ENCODE measurements around the gene CDC42BPG.

The CDC42BPG gene

GRCh38 chr11:64810891-64811272, 33.6 kb downstream of the CDC42BPG start:
- Histone ChIP-seq H3K4me3 (ENCODE audit: low read depth, low read length) (peak overlapping the region; percentile 92), H2AFZ (ENCODE audit: low read length, unreplicated experiment) (no peak overlapping the region), H3K27ac (ENCODE audit: low read depth, low read length) (no peak overlapping the region), H3K27me3 (ENCODE audit: insufficient read depth, low read length) (no peaks in the 10 kb centered on the region), H3K79me2 (ENCODE audit: control insufficient read depth, insufficient read depth, low read length, unreplicated experiment) (peaks cover 5% of the 10 kb centered on the region), H3K36me3 (ENCODE audit: insufficient read depth, low read length) (no peaks in the 10 kb centered on the region), H3K4me1 (ENCODE audit: control insufficient read depth, insufficient read depth, low read length, unreplicated experiment) (peaks cover 7% of the 10 kb centered on the region)

- Histone ChIP-seq H3K27ac (ENCODE audit: low read depth, low read length) (no peak within 1 kb of the TSS), H3K36me3 (ENCODE audit: insufficient read depth, low read length) (no peaks in the 10 kb centered on the region), H3K4me1 (ENCODE audit: control insufficient read depth, insufficient read depth, low read length, unreplicated experiment) (peaks cover 7% of the 10 kb centered on the region), H2AFZ (ENCODE audit: low read length, unreplicated experiment) (peak within 1 kb of the TSS; percentile 95), H3K79me2 (ENCODE audit: control insufficient read depth, insufficient read depth, low read length, unreplicated experiment) (peaks cover 5% of the 10 kb centered on the region), H3K4me3 (ENCODE audit: low read depth, low read length) (peak within 1 kb of the TSS; percentile 92), H3K27me3 (ENCODE audit: insufficient read depth, low read length) (no peaks in the 10 kb centered on the region)
These were observed 34.1 kb downstream of the CDC42BPG start, which contains the start of gene MEN1 for GRCh38 chr11:64810271-64810890. MEN1 (minus strand) TSS chr11:64810551; CDS start chr11:64810109, 442 bp downstream.

DNA sequence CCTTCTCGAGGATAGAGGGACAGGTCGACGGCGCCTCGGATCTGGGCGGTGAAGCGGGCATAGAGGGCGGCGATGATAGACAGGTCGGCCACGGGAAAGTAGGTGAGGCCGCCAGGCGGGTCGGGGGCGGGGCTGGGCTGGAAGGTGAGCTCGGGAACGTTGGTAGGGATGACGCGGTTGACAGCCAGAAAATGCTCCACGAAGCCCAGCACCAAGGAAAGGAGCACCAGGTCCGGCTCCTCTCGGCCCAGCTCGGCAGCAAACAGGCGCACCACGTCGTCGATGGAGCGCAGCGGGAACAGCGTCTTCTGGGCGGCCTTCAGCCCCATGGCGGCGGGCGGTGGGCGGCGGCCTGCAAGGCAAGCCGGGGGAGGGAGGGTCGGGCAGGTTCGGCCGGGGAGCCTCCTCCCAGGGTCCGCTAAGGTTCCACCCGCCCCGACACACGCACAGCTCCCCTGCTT, 34.6 kb downstream of the CDC42BPG start:
- H3K4me1 ChIP-seq (ENCODE audit: control insufficient read depth, insufficient read depth, low read length, unreplicated experiment) = peaks cover 7% of the 10 kb centered on the region
- H3K79me2 ChIP-seq (ENCODE audit: control insufficient read depth, insufficient read depth, low read length, unreplicated experiment) = peaks cover 5% of the 10 kb centered on the region
- H3K27me3 ChIP-seq (ENCODE audit: insufficient read depth, low read length) = no peaks in the 10 kb centered on the region
- H3K36me3 ChIP-seq (ENCODE audit: insufficient read depth, low read length) = no peaks in the 10 kb centered on the region
- no peak overlapping the region for H3K27ac ChIP-seq (ENCODE audit: low read depth, low read length)
- H3K4me3 ChIP-seq (ENCODE audit: low read depth, low read length) = peak overlapping the region; percentile 92
- H2AFZ ChIP-seq (ENCODE audit: low read length, unreplicated experiment) = peak overlapping the region; percentile 95

DNA sequence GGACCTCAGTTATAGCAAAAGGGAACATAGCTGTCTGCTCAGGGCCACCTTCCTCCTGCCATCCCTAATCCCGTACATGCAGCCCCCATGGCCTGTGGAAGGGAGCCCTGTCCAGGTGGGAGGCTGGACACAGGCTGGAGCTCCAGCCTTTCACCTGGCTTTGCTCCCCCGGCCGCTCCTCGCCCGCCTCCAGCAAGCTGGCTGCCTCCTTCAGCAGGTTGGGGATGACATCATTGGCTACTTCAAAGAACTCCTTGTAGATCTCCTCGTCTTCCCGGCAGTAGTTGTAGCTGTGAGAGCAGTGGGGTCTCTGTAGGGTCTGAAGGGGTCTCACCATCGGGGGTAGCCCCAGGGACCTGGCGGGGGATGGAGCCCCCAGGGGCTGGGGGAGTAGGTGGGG, 39.0 kb downstream of the CDC42BPG start:
- H2AFZ ChIP-seq (ENCODE audit: low read length, unreplicated experiment) = no peak overlapping the region
- no peaks in the 10 kb centered on the region for H3K36me3 ChIP-seq (ENCODE audit: insufficient read depth, low read length)
- no peak overlapping the region for H3K4me3 ChIP-seq (ENCODE audit: low read depth, low read length)
- no peaks in the 10 kb centered on the region for H3K27me3 ChIP-seq (ENCODE audit: insufficient read depth, low read length)
- peaks cover 22% of the 10 kb centered on the region for H3K4me1 ChIP-seq (ENCODE audit: control insufficient read depth, insufficient read depth, low read length, unreplicated experiment)
- no peak overlapping the region for H3K27ac ChIP-seq (ENCODE audit: low read depth, low read length)
- H3K79me2 ChIP-seq (ENCODE audit: control insufficient read depth, insufficient read depth, low read length, unreplicated experiment) = peaks cover 5% of the 10 kb centered on the region

DNA sequence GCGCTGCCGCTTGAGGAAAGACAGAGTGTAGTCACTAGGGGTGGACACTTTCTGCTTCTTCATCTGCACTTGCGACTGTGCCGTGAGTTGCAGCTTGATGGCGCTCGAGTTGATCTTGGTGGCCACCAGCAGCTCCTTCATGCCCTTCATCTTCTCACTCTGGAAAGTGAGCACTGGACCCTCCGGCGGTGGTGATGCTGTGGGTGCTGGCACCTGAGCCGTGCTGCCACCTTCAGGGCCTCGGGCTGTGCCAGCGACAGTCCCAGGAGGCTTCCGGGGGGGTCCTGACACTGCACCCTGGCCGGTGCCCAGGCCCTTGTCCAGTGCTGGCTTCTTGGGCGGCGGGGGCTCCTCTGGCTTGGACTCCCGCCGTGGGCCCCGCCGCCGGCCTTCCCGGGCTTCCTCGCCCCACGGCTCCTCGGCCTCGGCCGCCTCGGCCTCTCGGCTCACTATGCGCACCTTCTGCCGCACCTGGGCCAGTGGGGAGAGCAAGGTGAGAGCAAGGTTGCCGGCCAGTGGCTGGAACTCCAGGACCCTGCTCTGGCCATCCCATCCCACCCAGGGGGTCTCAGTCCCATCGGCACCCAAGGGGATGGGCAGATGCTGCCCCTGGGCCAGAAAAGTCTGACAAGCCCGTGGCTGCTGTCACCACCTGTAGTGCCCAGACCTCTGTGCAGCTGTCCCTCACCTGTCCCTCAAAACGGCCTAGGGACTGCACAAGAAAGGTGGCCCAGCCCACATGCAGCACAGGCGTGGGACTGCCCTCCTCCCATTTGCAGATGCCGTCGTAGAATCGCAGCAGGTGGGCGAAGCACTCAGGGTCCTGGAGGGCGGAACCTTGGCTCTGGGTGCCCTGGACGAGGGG, 39.9 kb downstream of the CDC42BPG start:
- H3K36me3 ChIP-seq (ENCODE audit: insufficient read depth, low read length) = no peaks in the 10 kb centered on the region
- no peaks in the 10 kb centered on the region for H3K27me3 ChIP-seq (ENCODE audit: insufficient read depth, low read length)
- H3K4me1 ChIP-seq (ENCODE audit: control insufficient read depth, insufficient read depth, low read length, unreplicated experiment) = peaks cover 28% of the 10 kb centered on the region
- H3K4me3 ChIP-seq (ENCODE audit: low read depth, low read length) = peak overlapping the region; percentile 84
- no peak overlapping the region for H3K27ac ChIP-seq (ENCODE audit: low read depth, low read length)
- no peak overlapping the region for H2AFZ ChIP-seq (ENCODE audit: low read length, unreplicated experiment)
- peaks cover 3% of the 10 kb centered on the region for H3K79me2 ChIP-seq (ENCODE audit: control insufficient read depth, insufficient read depth, low read length, unreplicated experiment)

GRCh38 chr11:64803846-64804345, 40.6 kb downstream of the CDC42BPG start:
- Histone ChIP-seq H3K4me1 (ENCODE audit: control insufficient read depth, insufficient read depth, low read length, unreplicated experiment) (peaks cover 24% of the 10 kb centered on the region), H3K27ac (ENCODE audit: low read depth, low read length) (peak overlapping the region; percentile 83), H2AFZ (ENCODE audit: low read length, unreplicated experiment) (no peak overlapping the region), H3K79me2 (ENCODE audit: control insufficient read depth, insufficient read depth, low read length, unreplicated experiment) (no peaks in the 10 kb centered on the region), H3K4me3 (ENCODE audit: low read depth, low read length) (peak overlapping the region; percentile 84), H3K27me3 (ENCODE audit: insufficient read depth, low read length) (no peaks in the 10 kb centered on the region), H3K36me3 (ENCODE audit: insufficient read depth, low read length) (no peaks in the 10 kb centered on the region)

- Histone ChIP-seq H3K27me3 (ENCODE audit: insufficient read depth, low read length) (no peaks in the 10 kb centered on the region), H3K4me3 (ENCODE audit: low read depth, low read length) (peak within 1 kb of the TSS; percentile 84), H3K79me2 (ENCODE audit: control insufficient read depth, insufficient read depth, low read length, unreplicated experiment) (no peaks in the 10 kb centered on the region), H3K36me3 (ENCODE audit: insufficient read depth, low read length) (no peaks in the 10 kb centered on the region), H2AFZ (ENCODE audit: low read length, unreplicated experiment) (peak within 1 kb of the TSS; percentile 77), H3K27ac (ENCODE audit: low read depth, low read length) (peak within 1 kb of the TSS; percentile 83), H3K4me1 (ENCODE audit: control insufficient read depth, insufficient read depth, low read length, unreplicated experiment) (peaks cover 24% of the 10 kb centered on the region)
These were observed 41.2 kb downstream of the CDC42BPG start, which contains the start of gene MAP4K2 for GRCh38 chr11:64803158-64803845. MAP4K2 (minus strand) TSS chr11:64803214; CDS start chr11:64803149, 65 bp downstream.

DNA sequence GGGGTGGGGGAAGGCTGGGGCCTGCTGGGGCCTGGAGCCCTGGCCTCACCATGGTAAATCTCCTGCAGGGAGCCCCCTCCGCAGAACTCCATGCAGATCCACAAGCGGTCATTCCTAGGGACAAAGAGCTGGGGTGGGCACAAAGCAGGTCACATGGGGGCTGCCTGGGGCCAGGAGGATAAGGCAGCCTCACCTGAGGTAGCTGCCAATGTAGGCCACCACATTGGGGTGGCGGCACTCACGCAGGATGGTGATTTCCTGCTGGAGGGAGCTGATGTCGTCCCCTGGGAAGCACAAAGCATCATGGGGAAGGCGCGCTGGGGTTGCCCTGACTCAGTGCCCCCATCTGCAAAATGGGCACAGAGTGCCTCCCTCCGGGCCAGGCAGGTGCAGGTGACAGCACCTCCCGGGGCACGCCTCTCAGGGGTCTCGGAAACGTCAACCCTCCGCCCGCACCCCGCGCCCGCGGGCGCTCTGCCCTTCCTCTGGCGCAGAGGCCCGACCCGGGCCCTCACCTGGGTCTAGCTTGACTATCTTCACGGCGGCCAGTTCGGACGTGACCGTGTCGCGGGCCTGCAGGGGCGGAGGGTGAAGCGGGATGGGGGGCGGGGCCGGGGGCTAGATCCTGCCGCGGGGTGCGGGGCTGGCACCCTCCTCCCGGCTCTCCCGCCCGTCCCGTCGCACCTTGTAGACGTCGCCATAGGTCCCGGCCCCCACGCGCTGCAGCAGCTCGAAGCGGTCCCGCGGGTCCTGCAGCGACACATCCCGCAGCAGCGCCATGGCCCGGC, 41.9 kb downstream of the CDC42BPG start:
- H2AFZ ChIP-seq (ENCODE audit: low read length, unreplicated experiment) = no peak overlapping the region
- no peak overlapping the region for H3K27ac ChIP-seq (ENCODE audit: low read depth, low read length)
- H3K4me1 ChIP-seq (ENCODE audit: control insufficient read depth, insufficient read depth, low read length, unreplicated experiment) = peaks cover 24% of the 10 kb centered on the region
- no peaks in the 10 kb centered on the region for H3K27me3 ChIP-seq (ENCODE audit: insufficient read depth, low read length)
- H3K4me3 ChIP-seq (ENCODE audit: low read depth, low read length) = peak overlapping the region; percentile 74
- H3K36me3 ChIP-seq (ENCODE audit: insufficient read depth, low read length) = no peaks in the 10 kb centered on the region
- no peaks in the 10 kb centered on the region for H3K79me2 ChIP-seq (ENCODE audit: control insufficient read depth, insufficient read depth, low read length, unreplicated experiment)

DNA sequence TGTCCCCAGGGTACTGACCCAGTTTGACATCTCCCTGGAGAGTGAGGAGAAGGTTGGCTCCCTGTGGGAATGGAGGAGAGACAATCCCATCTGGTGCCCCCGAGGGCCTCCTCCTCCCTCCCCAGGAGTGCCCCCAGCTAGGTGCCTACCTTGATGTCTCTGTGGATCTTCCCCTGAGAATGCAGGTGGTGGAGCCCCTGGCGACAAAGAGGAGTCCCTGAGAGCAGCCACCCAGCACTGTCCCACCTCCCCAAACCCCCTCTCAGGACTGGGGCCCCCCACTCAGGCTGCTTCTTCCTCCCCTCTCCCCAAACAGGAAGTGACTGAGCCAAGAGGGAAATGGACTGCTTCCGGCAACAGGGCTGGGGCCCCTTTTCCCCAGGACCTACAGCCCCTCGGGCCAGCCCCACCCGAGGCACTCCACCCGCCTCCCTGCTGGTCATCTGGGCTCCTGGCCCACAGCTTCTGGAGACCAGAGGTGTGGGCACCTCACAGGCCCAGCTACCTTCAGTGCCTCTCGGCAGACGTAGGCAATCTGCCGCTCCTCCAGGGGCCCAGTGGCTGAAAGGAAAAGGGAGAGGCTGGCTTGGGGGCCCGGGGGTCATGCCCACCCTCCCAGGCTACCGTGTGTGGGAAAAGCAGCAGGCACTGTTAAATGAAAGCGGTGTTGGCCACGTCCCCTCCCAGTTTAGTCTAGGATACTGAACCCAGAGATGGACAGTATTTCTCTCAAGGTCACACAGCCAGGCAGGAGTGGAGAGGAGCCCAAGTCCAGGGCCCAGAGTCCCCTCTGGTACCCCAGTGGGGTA, 42.7 kb downstream of the CDC42BPG start:
- Histone ChIP-seq H3K36me3 (ENCODE audit: insufficient read depth, low read length) (no peaks in the 10 kb centered on the region), H3K27me3 (ENCODE audit: insufficient read depth, low read length) (no peaks in the 10 kb centered on the region), H3K79me2 (ENCODE audit: control insufficient read depth, insufficient read depth, low read length, unreplicated experiment) (no peaks in the 10 kb centered on the region), H2AFZ (ENCODE audit: low read length, unreplicated experiment) (no peak overlapping the region), H3K4me3 (ENCODE audit: low read depth, low read length) (peak overlapping the region; percentile 74), H3K4me1 (ENCODE audit: control insufficient read depth, insufficient read depth, low read length, unreplicated experiment) (peaks cover 24% of the 10 kb centered on the region), H3K27ac (ENCODE audit: low read depth, low read length) (no peak overlapping the region)

All from ACC112 (cell line).